ENCODE data around the gene ZNF24. TPM values are rescaled to one million over a fixed set of nuclear protein-coding genes. Genes with fewer than 3 reads are reported as not detected.

ZNF24 gene
- total RNA-seq, 1 experiment from 2014 or later = 54.7 TPM

DNA sequence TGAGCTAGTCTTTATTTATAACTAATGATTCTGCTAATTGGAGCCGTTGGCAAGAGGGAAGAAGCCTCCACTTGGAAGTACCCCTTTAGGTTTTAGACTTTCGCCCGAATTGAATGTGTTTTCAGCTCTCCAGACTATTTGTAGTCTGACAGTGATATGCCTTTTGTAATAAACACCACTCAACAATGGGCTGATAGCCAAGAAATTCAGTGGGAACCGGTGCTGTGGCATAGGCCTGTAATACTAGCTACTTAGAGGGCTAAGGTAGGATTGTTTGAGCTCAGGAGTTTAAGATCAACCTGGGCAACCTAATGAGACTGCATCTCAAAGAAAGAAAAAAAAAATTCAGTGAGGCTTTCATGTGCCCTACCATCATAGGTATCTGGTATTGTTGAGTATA, 40.6 kb downstream of the ZNF24 start:
- CTCF ChIA-PET = no interaction called here
- Histone ChIP-seq H3K79me2 (ENCODE audit: insufficient read depth, low read length) (peaks cover 54% of the 10 kb centered on the region), H2AFZ (ENCODE audit: low read depth, low read length, poor library complexity, severe bottlenecking) (no peak overlapping the region), H3K4me1 (ENCODE audit: control insufficient read depth in 1 of 2, insufficient read depth in 2 of 2, low read length in 2 of 2) (no peaks in the 10 kb centered on the region), H3K27ac (ENCODE audit: low read depth, low read length) (no peak overlapping the region), H3K4me2 (ENCODE audit: low read length) (no peak overlapping the region), H3K27me3 (ENCODE audit: insufficient read depth, low read length) (no peaks in the 10 kb centered on the region), H3K36me3 (ENCODE audit: control insufficient read depth in 1 of 2, insufficient read depth in 2 of 2, low read length in 2 of 2) (peaks cover 2 to 60% of the 10 kb centered on the region in 2 experiments; a peak in 3 of 4 replicates), H4K20me1 (ENCODE audit: insufficient read depth) (no peaks in the 10 kb centered on the region), H3K9ac (ENCODE audit: low read length) (no peak overlapping the region), H3K4me3 (replicated peaks in 1 of 2; ENCODE audit: low read depth in 1 of 2, low read length in 2 of 2) (no peak overlapping the region), H3K9me2 (ENCODE audit: insufficient read depth) (no peaks in the 10 kb centered on the region), H3K9me3 (ENCODE audit: control insufficient read depth in 1 of 2, insufficient read depth in 1 of 2, low read depth in 1 of 2, low read length in 2 of 2) (peaks cover 19 to 49% of the 10 kb centered on the region in 2 experiments)
- no peak for ATAC-seq
- intact Hi-C loops (cut with micrococcal nuclease) = no loop called here
- no peak for DNase-seq (ENCODE audit: low read depth, low spot score)
- RAD21 ChIA-PET (ENCODE audit: low non-redundant PET in 1 of 2, low total read pairs in 2 of 2, uncharacterized antibody in 2 of 2, unreplicated experiment in 2 of 2) = no interaction called here
- BruUV-seq (replicated peaks) = no TSS peak
- POLR2A ChIA-PET = no interaction called here
- TF ChIP-seq JUND (IDR thresholded peaks at IDR 0.05) = no peak

DNA sequence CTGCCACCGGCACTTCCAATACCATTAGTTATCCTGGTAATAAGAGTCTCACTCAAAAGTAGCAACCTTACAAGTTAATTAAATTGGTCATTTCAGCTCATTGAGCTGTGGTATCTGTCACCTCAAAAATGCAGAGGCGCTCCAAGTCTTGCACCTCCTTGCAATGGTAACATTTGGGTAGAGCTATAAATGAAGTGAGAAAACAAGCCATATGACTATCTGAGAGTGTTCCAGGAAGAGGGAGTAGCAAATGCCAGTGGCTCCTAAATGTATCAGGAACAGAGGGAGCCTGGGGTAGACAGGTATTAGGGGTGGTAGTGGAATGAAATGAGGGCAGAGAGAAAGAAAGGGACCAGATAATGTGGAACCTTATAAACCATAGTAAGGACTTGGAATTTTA, 48.2 kb downstream of the ZNF24 start:
- ChIA-PET POLR2A (no interaction called here), RAD21 (ENCODE audit: low non-redundant PET in 1 of 2, low total read pairs in 2 of 2, uncharacterized antibody in 2 of 2, unreplicated experiment in 2 of 2) (no interaction called here), CTCF (no interaction called here)
- Histone ChIP-seq H3K79me2 (ENCODE audit: insufficient read depth, low read length) (peaks cover 64% of the 10 kb centered on the region), H3K36me3 (ENCODE audit: control insufficient read depth in 1 of 2, insufficient read depth in 2 of 2, low read length in 2 of 2) (peaks cover 0 to 36% of the 10 kb centered on the region in 2 experiments; a peak in 2 of 4 replicates), H3K4me2 (ENCODE audit: low read length) (no peak overlapping the region), H3K9me3 (ENCODE audit: control insufficient read depth in 1 of 2, insufficient read depth in 1 of 2, low read depth in 1 of 2, low read length in 2 of 2) (no peaks in the 10 kb centered on the region; a peak in 2 of 4 replicates), H2AFZ (ENCODE audit: low read depth, low read length, poor library complexity, severe bottlenecking) (no peak overlapping the region), H3K27me3 (ENCODE audit: insufficient read depth, low read length) (no peaks in the 10 kb centered on the region), H3K27ac (ENCODE audit: low read depth, low read length) (no peak overlapping the region), H3K4me1 (ENCODE audit: control insufficient read depth in 1 of 2, insufficient read depth in 2 of 2, low read length in 2 of 2) (peaks cover 0 to 4% of the 10 kb centered on the region in 2 experiments; a peak in 2 of 4 replicates), H4K20me1 (ENCODE audit: insufficient read depth) (no peaks in the 10 kb centered on the region), H3K4me3 (replicated peaks in 1 of 2; ENCODE audit: low read depth in 1 of 2, low read length in 2 of 2) (no peak overlapping the region), H3K9ac (ENCODE audit: low read length) (no peak overlapping the region), H3K9me2 (ENCODE audit: insufficient read depth) (no peaks in the 10 kb centered on the region)
- intact Hi-C loops (cut with micrococcal nuclease) = no loop called here
- DNase-seq (ENCODE audit: low read depth, low spot score) (no peak), ATAC-seq (no peak)
- BruUV-seq (replicated peaks) = no TSS peak
- no peak for TF ChIP-seq POLR2A (IDR thresholded peaks at IDR 0.05; ENCODE audit: borderline replicate concordance, extremely low read depth, insufficient read depth, insufficient read length)
- TF ChIP-seq, protein P1, sequence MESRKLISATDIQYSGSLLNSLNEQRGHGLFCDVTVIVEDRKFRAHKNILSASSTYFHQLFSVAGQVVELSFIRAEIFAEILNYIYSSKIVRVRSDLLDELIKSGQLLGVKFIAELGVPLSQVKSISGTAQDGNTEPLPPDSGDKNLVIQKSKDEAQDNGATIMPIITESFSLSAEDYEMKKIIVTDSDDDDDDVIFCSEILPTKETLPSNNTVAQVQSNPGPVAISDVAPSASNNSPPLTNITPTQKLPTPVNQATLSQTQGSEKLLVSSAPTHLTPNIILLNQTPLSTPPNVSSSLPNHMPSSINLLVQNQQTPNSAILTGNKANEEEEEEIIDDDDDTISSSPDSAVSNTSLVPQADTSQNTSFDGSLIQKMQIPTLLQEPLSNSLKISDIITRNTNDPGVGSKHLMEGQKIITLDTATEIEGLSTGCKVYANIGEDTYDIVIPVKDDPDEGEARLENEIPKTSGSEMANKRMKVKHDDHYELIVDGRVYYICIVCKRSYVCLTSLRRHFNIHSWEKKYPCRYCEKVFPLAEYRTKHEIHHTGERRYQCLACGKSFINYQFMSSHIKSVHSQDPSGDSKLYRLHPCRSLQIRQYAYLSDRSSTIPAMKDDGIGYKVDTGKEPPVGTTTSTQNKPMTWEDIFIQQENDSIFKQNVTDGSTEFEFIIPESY (IDR thresholded peaks at IDR 0.05; ENCODE audit: extremely low read depth, insufficient replicate concordance, low read length) = no peak
- TF ChIP-seq CEBPB (IDR thresholded peaks at IDR 0.05; ENCODE audit: low read depth) = no peak
- TF ChIP-seq, protein P2, sequence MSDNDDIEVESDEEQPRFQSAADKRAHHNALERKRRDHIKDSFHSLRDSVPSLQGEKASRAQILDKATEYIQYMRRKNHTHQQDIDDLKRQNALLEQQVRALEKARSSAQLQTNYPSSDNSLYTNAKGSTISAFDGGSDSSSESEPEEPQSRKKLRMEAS (IDR thresholded peaks at IDR 0.05) = no peak
- no peak for TF ChIP-seq EZH2phosphoT487 (IDR thresholded peaks at IDR 0.05; ENCODE audit: borderline replicate concordance)
- TF ChIP-seq FOSL1 (IDR thresholded peaks at IDR 0.05; ENCODE audit: low read depth) = no peak
- TF ChIP-seq POLR2AphosphoS5 (IDR thresholded peaks at IDR 0.05; ENCODE audit: low read depth, low read length) = no peak

All from HCT116 (cell line).